NCI-H1417 (cell line): ENCODE results near the gene SESN2.

Experiments used
- DNase-seq, 3 experiments: peaks; one replicate each; lab custom pipeline; 2025; lab: John Stamatoyannopoulos, UW

Gene SESN2

DNA sequence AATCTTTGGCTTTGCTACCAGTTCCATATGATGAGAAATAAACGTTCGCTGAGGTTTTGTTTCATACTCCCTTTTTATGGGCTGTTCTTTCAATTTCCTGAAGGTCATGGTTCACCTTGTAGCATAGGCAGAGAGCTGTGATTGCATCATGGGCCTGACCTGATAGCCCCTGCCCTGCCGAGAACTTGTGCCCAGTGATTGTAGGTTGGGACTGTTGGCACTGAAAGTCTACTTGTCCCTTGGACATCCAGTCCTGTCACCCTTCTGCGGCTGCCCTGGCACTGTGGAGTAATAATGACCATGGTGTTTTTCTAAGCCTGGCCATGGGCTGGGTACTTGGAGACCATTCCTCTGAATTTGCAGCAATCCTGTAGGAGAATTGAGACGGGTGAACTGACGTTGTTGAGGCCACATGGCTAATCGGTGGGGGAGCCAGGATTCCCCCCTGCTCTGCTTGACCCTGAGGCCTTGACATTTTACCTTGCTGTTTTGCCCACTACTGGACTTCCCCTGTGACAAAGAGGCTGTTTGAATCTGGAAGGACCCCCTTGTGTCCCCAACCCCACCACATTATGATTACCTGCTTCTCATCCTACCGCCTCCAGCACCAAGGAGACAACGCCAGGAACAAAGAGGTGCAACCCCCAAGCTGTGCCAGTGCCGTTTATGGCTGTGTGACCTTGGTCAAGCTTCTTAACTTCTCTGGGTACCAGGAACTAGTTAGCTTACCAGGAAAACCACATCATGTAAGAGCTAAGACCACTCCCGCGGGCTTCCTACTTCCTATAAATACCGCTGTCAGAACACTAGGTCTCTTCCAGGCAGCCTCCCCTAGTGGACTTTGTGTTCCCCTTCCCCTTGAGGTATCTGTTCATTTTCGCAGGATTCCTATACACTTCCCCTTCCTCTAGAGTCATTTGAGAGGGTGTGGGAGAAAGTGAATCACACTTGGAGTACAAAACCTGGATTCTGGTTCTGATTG, 23.4 kb downstream of the SESN2 start:
- DNase-seq, result no peak

DNA sequence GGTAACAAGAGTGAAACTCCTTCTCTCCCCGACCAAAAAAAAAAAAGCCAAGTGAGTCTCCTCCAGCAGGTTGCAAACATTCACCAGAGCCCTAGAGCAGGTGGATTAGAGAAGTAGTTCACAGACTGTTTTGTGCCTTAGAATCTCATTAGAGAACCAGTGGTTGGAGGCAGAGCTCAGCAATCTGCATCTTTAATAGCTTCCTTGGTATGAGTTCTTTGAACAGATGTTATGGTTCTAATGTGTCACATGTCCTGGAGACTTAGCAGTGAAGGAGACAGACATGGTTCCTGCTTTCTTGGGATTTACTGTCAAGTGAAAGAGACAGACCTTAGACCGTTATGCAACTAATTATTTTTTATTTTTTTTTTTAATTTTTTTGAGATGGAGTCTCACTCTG, 26.8 kb downstream of the SESN2 start:
- DNase-seq, result no peak

DNA sequence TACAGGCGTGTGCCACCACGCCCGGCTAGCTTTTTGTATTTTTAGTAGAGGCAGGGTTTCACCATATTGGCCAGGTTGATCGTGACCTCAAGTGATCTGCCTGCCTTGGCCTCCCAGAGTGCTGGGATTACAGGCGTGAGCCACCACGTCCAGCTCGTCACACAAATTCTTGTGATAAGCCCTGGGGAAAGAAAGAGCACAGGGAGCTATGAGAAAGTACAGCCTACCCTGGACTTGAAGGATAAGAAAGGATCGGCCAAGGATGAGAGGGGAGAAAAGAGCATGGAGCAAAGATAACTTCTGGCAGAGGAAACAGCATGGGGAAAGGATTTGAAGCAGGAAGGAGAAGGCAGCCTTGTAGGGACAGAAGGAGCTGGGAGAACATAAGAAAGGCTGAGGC, 29.2 kb downstream of the SESN2 start:
- DNase-seq, result no peak

DNA sequence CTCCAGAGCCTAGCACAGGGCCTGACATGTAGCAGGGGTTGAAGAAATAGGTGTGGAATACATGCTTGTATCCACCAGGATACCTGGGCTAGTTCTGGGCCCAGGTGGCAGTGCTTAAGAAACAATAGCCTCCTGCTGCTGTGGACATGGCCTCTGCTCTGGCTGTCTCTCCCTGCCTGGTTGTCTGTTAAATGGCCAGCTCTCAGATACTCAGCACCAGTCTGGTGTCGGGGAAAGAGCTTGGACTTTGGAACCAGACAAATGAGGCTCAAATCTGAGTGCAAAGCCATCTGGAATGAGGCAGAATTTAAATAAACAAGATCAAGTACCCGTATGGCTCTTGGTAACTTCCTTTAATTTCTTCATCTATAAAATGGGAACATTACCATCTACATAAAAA, 31.5 kb downstream of the SESN2 start:
- DNase-seq, result peak in 1 of 3 experiments; percentile 14

DNA sequence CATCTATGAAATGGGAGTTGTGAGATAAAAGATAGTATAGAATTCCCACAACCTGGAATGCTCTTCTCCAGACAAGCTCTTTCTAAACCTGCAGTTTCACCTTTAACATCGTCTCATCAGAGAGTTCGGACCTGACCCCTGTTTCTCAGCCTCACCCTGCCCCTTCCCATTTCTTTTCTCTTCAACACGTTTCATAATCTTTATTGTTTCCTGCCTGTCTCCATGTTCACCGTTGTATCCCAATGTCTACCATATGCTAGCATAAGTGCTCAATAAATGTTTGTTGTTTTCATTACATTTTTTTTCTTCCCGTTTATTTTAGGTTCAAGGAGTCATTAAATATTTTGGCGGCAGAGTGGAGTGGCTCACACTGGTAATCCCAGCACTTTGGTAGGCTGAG, 32.4 kb downstream of the SESN2 start:
- DNase-seq, result no peak

DNA sequence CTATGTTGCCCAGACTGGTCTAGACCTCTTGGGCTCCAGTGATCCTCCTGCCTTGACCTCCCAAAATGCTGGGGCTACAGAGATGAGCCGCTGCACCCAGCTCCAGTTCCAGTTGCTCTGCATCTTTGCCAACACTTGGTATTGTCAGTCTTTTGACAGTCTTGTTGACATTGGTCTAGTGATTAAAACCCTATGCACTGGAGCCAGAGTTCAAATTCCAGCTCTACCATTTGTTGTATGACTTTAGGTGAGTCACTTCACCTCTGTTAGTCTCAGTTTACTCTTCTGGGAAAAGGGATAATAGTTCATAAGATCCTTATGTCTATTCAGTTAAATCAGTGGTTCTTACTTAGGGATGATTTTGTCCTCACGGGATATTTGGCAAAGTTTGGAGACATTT, 36.6 kb downstream of the SESN2 start:
- DNase-seq, result no peak

DNA sequence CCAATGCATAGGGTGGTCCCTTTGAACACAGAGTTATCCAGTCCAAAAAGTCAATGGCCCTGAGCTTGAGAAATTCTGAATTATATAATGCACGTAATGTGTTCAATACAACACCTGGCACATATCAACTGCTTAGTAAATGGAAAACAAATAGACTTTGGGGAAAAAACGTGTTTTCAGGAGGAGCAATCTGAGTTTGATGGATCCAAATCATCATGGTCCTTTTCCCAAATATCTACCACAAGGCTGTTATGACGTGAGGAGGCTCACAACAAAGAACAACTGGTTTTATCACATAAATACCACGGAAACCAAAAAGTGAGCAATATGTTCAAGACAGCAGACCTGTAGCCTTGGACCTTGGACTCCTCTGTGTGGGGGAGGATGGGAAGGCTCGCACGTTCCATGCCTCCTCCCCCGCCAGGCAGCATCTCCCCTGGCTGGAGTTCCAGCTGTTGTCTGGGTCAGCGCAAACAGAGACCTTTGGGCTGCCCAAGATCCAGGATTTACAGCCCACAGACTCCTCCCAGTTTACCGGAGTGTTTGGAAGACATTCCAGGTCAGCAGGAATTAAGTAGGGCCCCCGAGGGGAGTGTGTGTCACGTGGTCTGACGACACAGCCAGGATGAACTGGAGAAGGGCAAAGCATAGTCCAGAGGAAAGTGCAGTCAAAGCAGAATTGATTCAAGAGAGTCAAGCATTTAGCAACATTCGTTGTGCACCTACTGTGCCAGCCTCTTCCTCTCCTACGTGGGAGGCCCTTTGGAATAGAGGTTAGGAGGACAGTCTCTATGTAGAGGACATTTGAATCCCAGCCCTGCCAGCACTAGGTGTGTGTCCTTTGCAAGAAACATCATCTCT, 37.3 kb downstream of the SESN2 start:
- DNase-seq, result peak in 2 of 3 experiments; percentile 3 to 35

DNA sequence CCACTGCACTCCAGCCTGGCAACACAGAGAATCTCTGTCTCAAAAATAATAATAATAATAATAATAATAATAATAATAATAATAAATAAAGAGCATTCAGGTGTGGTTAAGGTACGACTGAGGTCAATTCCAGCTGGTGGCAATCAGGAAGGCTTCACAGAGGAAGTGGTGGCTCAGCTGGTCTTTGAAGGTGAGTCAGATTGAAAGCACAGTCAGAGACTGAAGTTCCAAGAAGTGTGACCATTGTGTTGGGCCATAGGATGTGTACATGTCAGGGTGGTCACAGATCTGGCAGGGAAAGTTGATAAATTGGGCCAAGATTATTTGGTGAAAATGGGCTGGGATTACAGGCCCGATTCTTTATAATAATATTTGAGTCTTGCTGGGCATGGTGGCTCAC, 38.5 kb downstream of the SESN2 start:
- DNase-seq, result no peak

DNA sequence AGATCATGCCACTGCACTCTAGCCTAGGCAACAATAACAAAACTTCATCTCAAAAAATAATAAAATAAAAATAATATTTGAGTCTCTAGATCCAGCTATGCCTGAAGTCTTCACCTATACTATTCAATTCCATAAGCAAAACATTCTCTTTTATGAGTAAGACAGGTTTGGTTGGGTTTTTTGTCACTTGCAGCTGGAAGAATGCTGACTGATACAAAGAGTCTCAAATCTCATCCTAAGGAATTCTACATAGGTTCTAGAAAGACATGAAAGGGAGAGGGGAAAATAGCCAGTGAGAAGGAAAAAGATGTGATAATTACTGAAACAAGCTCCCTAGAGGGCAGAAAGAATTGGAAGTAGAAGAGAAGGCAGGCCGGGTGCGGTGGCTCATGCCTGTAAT, 39.1 kb downstream of the SESN2 start:
- no peak for DNase-seq

DNA sequence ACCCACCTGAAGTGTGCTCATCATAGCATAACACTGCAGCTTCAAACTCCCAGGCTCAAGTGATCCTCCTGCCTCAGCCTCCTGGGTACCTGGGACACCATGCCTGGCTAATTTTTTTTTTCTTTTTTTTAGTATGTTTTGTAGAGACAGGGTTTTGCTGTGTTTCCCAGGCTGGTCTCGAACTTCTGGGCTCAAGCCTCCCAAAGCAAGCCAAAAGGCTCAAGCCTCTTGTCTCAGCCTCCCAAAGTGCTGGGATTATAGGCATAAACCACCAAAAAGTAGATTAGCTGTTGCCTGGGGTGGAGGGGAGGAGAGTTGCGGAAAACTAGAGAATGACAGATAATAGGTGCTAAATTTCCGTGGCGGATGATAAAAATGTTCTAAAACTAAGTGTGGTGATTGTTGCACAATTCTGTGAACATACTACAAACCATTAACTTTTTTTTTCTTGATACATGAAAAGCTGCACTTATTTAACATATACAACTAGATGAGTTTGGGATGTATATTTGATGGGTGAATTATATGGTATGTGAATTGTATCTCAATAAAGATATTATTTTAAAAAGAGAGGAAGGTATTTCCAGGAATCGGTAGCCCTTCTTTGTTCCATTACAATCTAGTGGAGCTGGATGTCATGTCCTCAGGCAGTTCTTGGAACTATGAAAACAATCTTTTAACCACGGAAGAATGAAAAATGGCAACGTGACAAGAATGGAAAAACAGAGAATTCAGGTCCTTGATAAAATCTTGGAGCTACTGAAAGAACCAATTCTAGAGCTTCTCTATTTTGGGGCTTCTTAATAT, 42.3 kb downstream of the SESN2 start:
- DNase-seq, result no peak

DNA sequence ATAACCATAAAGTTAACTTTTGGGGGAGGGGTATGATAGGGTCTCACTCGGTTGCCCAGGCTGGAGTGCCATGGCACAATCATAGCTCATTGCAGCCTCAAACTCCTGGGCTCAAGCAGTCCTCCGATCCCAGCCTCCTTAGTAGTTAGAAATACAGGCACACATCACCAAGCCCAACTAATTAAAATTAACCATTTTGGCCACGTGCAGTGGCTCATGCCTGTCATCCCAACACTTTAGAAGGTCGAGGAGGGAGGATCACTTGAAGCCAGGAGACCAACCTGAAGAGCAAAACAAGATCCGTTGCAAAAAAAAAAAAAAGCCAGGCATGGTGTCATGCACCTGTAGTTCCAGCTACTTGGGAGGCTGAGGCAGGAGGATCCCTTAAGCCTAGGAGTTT, 42.9 kb downstream of the SESN2 start:
- DNase-seq, result no peak

DNA sequence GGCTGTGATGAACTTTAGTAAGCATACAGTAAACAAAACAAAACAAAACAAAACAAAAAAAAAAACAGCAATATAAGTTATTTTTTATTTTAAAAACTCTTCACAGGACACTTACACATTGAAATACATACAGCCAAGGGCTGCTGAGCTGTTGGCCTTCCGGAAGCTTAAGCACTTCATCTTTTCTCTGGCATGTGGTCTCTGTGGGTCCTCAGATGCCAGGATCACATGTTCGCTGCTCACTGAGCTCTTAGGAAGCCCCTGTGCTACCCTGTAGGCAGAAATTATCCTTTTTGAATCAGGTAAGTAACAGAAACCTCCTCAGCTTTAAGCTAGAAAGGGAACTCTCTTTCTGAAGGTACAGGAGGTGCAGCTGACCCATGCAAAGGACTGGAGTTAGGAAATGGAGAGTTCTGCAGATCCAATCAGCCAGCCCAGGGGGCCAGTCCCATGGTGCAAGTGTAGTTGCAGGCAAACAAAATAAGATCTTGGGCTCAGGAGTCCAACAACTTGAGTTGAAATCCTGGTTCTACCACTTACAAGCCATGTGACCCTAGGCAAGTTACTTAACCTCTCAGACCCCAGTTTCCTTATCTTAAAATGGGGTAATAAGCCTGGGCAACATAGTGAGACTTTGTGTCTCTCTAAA, 47.1 kb downstream of the SESN2 start:
- no peak for DNase-seq

DNA sequence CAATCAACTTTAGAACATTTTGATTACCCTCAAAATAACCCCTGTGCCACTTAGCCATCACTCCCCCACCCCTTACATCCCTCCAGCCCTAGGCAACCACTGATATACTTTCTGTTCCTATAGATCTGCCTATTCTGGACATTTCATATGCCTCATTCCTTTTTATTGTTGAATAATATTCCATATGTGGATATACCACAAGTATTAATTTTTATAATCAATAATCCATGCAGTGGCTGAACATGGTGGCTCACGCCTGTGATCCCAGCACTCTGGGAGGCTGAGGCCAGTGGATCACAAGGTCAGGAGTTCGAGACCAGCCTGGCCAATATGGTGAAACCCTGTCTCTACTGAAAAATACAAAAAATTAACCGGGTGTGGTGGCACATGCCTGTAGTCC, 49.4 kb downstream of the SESN2 start:
- DNase-seq, result no peak

DNA sequence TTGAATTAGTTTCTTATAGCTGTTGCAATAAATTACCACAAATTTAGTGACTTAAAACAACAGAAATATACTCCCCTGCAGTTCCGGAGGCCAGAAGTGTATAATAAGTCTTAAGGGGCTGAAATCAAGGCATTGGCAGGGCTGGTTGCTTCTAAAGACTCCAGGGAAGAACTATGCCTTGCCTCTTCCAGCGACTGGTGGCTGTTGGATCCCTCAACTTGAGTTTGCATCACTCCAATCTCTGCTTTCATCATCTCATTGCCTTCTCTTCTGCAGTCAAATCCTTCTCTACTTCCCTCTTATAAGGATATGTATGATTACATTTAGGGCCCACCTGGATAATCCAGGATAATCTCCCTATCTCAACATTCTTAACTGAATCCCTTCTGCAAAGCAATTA, 50.4 kb downstream of the SESN2 start:
- no peak for DNase-seq

DNA sequence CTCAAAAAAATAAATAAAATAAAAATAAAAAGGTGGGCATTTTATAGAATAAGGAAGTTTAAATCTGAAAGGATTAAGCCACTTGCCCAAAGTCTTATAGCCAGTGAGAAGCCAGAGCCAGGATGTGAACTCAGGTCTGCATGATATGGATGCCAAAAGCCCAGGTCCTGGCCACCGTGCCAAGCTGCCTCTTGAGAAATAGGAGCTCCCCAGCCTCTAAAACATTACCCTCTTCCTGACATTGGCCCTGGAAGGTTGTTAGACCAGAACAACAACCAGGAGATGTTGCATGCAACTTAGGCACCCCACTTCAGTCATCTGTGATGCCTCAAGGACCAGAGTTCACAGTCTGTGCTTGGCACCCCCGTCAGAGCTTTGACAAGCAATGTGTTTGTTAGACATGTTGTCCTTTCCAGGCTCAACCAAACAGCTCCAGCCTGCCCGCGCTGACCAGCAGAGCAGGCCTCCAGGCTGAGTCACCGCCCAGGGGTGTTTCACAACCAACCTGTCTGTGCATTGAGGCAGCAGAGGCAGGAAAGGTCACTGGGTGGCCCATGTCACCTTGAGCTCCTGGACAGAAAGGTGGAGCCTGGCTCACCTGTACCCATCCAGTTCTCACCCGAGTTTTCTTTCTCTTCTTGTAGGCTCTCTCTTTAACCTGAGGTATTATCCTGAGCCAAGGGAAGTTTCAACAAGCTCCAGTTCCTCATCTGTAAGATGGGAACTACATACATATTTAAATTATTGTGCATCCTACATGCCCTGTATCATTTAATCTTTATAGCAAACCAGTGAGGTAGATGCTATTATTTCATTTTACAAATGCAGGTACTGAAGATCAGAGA, 54.6 kb downstream of the SESN2 start:
- no peak for DNase-seq

DNA sequence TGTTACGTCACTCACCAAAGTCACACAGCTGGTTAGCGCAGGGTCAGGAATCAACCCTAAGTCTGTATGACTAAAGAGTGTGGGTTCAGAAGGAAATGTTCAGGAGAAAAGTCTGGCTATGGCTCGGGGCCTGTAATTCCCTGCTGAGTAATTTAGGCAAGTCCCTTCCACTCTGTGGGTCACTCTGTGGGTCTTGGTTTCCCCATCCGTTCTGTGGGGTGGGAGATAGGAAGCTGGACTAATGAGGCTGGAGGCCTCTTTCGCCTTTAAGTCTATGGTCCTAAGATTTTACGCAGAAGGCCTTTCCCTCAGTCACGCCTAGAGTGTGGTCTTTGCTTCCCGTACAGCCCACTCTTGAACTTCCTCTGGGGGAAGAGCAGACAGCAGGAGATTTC, 55.2 kb downstream of the SESN2 start:
- no peak for DNase-seq

DNA sequence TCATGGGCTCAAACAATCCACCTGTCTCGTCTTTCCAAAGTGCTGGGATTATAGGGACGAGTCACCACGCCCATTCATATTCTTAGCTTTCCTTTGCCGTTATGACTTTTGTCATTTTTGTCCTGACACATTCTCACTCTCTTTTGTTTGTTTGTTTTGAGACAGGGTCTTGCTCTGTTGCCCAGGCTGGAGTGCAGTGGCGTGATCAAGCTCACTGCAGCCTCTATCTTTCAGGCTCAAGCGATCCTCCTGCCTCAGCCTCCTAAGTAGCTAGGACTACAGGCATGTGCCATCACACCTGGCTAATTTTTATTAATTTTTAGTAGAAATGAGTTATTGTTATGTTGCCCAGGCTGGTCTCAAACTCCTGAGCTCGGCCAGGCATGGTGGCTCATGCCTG, 57.7 kb downstream of the SESN2 start:
- DNase-seq, result no peak

DNA sequence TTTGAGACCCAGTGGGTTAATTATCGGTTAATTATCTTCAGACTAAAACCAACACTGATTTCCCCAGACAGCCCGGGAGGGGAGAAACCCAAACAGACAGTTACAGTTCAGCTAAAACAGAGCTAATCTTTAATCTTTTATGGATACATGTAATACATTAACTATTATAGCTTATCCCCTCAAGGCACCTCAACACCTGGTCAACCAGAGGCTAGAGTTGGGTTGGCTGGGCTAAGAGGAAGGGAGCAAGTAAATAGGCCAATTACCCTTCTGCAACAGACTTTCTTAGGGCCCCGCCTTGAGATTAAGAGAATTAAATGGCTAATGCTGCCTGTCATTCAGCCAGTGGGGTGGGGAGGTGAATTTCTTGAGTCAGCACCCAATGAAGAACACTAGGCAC, 62.9 kb downstream of the SESN2 start:
- DNase-seq, result peak in 2 of 3 experiments; percentile 61 to 84

DNA sequence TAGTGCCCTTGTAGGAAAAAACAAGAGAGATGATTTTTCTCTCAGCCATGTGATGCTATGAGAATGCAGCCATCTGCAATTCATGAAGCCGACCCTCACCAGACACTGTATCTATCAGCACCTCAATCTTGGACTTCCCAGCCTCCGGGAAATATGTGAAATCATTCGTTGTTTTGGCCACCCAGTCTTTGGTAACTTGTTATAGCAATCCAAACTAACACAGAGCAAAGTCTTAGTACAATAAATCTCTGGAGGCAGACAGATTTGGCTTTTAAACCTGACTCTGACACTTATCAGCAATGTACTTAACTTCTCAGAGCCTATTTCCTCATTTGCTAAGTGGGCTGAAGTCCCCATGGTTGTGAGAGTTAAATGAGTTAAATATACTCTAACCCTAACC, 64.4 kb downstream of the SESN2 start:
- DNase-seq, result no peak

DNA sequence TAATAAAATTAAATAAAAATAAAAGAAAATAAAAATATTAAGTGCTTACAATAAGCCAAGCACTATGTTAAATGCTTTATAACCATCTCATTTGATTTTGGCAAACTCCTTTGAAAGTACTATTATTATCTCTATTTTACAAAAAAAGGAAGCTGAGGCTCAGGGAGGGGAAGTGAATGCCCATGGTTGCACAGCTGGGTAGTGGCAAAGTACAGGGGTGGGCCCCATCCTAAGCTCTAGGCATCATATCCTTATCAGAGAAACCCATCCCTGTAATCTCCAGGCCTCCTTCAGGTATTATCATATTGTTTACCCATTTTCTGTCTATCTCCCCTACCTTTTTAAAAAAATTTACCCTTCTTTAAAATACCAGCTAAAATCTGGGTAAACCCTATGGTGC, 67.2 kb downstream of the SESN2 start:
- DNase-seq, result no peak

DNA sequence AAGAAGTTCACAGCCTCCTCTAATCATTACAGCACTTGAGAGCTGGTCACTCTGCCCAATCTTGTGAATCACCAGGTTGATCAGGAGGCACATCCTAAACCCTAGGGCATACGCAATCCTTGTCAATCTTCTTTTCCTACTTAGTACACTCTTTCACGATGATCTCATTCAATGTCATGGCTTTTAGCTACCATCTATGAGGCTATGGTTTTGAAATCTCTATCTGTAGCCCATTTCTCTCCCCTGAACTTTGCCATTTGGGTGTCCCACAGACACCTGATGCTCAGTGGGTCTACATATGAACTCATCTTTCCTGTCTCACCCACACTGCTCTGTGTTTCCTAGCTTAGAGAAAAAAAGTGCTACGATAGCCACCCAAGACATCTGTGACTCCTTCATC, 67.7 kb downstream of the SESN2 start:
- DNase-seq, result no peak
